Measurements from ENCODE around the gene BANK1. TPM values are rescaled to one million over a fixed set of nuclear protein-coding genes. Genes with fewer than 3 reads are reported as not detected.

The BANK1 gene
- total RNA-seq, 1 donor from 2014 or later: 0.19 TPM

DNA sequence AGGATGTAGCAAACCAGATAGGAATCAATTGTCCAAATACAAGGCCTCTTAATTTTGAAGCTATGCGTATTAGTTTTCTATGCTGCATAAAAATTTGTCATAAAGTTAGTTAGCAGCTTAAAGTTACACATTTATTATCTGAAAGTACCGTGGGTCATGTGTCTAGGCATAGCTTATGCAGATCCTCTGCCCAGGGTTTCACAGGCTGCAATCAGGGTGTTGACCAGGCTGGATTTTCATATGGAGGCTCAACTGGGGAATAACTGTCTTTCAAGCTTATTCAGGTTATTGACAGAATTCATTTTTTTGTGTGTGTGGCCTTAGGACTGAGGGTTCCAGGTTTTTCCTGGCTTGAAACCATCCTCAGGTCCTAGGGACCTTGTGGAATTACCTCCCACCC, 289.7 kb downstream of the BANK1 start:
- H3K79me2 ChIP-seq (ENCODE audit: low read depth): no peaks in the 10 kb centered on the region
- Mint-ChIP-seq H3K27ac (no peak overlapping the region), H3K27me3 (ENCODE audit: insufficient read depth, low read depth) (no peaks in the 10 kb centered on the region), H3K9me3 (no peaks in the 10 kb centered on the region), H3K36me3 (no peaks in the 10 kb centered on the region), H3K4me3 (no peak overlapping the region), H3K4me1 (no peaks in the 10 kb centered on the region)
- TF ChIP-seq, protein P1, sequence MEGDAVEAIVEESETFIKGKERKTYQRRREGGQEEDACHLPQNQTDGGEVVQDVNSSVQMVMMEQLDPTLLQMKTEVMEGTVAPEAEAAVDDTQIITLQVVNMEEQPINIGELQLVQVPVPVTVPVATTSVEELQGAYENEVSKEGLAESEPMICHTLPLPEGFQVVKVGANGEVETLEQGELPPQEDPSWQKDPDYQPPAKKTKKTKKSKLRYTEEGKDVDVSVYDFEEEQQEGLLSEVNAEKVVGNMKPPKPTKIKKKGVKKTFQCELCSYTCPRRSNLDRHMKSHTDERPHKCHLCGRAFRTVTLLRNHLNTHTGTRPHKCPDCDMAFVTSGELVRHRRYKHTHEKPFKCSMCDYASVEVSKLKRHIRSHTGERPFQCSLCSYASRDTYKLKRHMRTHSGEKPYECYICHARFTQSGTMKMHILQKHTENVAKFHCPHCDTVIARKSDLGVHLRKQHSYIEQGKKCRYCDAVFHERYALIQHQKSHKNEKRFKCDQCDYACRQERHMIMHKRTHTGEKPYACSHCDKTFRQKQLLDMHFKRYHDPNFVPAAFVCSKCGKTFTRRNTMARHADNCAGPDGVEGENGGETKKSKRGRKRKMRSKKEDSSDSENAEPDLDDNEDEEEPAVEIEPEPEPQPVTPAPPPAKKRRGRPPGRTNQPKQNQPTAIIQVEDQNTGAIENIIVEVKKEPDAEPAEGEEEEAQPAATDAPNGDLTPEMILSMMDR (IDR thresholded peaks at IDR 0.05): no peak
- no peak for TF ChIP-seq EZH2 (IDR thresholded peaks at IDR 0.05)
- no peak for TF ChIP-seq EZH2phosphoT487 (IDR thresholded peaks at IDR 0.05)
- H2AFZ ChIP-seq (replicated peaks): no peak overlapping the region
- no peak overlapping the region for H3K4me2 ChIP-seq
- no peaks in the 10 kb centered on the region for H3K4me1 ChIP-seq
- no peaks in the 10 kb centered on the region for H4K20me1 ChIP-seq (ENCODE audit: low read depth)
- H3K27ac ChIP-seq: no peak overlapping the region
- no peaks in the 10 kb centered on the region for H3K36me3 ChIP-seq
- DNase-seq (ENCODE audit: low spot score): no peak
- no peak overlapping the region for H3K9ac ChIP-seq
- H3K9me3 ChIP-seq (ENCODE audit: low read depth): no peaks in the 10 kb centered on the region
- H3F3A ChIP-seq (ENCODE audit: low read depth): no peaks in the 10 kb centered on the region
- H3K4me3 ChIP-seq: no peak overlapping the region
- no peaks in the 10 kb centered on the region for H3K27me3 ChIP-seq

GRCh38 chr4:102089850-102090621, 299.5 kb downstream of the BANK1 start:
- no peaks in the 10 kb centered on the region for H3K9me3 ChIP-seq (ENCODE audit: low read depth)
- H3K4me1 ChIP-seq: no peaks in the 10 kb centered on the region
- Mint-ChIP-seq H3K27me3 (ENCODE audit: insufficient read depth, low read depth) (no peaks in the 10 kb centered on the region), H3K27ac (no peak overlapping the region), H3K4me3 (no peak overlapping the region), H3K36me3 (no peaks in the 10 kb centered on the region), H3K4me1 (no peaks in the 10 kb centered on the region), H3K9me3 (no peaks in the 10 kb centered on the region)
- H3F3A ChIP-seq (ENCODE audit: low read depth): no peaks in the 10 kb centered on the region
- no peaks in the 10 kb centered on the region for H3K27me3 ChIP-seq
- no peak overlapping the region for H3K4me2 ChIP-seq
- no peak overlapping the region for H3K9ac ChIP-seq
- no peak overlapping the region for H2AFZ ChIP-seq (replicated peaks)
- no peaks in the 10 kb centered on the region for H3K36me3 ChIP-seq
- H3K27ac ChIP-seq: no peak overlapping the region
- no peak overlapping the region for H3K4me3 ChIP-seq
- no peak for DNase-seq (ENCODE audit: low spot score)
- TF ChIP-seq, protein P1 (IDR thresholded peaks at IDR 0.05): no peak
- TF ChIP-seq EZH2phosphoT487 (IDR thresholded peaks at IDR 0.05) (no peak), EZH2 (IDR thresholded peaks at IDR 0.05) (no peak)
- H4K20me1 ChIP-seq (ENCODE audit: low read depth): no peaks in the 10 kb centered on the region
- H3K79me2 ChIP-seq (ENCODE audit: low read depth): no peaks in the 10 kb centered on the region

DNA sequence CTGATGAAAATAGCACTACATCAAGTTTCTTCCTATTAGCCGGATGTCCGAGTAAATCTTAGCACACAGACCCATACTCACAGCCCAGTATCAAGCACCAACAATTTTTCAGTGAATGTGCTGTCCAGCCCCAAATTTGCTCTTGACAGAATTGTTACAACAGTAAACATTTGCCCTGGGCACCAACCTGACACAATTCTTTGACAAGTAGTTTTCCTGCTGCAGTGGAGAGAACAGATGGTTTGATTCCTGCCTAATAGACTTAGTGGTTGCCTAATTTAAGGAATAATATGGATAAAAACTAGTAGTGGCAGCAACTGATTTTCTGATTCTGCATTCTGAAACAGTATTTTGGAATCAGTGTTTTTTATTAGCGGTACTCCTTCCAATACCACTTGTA, 301.1 kb downstream of the BANK1 start:
- H3K4me3 Mint-ChIP-seq: no peak overlapping the region
- Histone ChIP-seq H2AFZ (replicated peaks) (no peak overlapping the region), H3K27me3 (no peaks in the 10 kb centered on the region), H3K4me1 (no peaks in the 10 kb centered on the region), H3K4me3 (no peak overlapping the region), H3K4me2 (no peak overlapping the region), H3K9me3 (ENCODE audit: low read depth) (no peaks in the 10 kb centered on the region), H3K36me3 (no peaks in the 10 kb centered on the region), H3K9ac (no peak overlapping the region), H3F3A (ENCODE audit: low read depth) (no peaks in the 10 kb centered on the region), H3K79me2 (ENCODE audit: low read depth) (no peaks in the 10 kb centered on the region), H4K20me1 (ENCODE audit: low read depth) (no peaks in the 10 kb centered on the region), H3K27ac (no peak overlapping the region)
- DNase-seq (ENCODE audit: low spot score): no peak
- no peaks in the 10 kb centered on the region for H3K4me1 Mint-ChIP-seq
- H3K27me3 Mint-ChIP-seq (ENCODE audit: insufficient read depth, low read depth): no peaks in the 10 kb centered on the region
- H3K27ac Mint-ChIP-seq: no peak overlapping the region
- H3K9me3 Mint-ChIP-seq: no peaks in the 10 kb centered on the region
- no peaks in the 10 kb centered on the region for H3K36me3 Mint-ChIP-seq
- TF ChIP-seq EZH2 (IDR thresholded peaks at IDR 0.05) (no peak), EZH2phosphoT487 (IDR thresholded peaks at IDR 0.05) (no peak)
- TF ChIP-seq, protein P1 (IDR thresholded peaks at IDR 0.05): no peak
